Nephron progenitor cell (in vitro differentiated cells): ENCODE measurements around the gene CARD14.
"Not testable (repeated sequence)": the region's sequence is repeated elsewhere in the genome, so short reads cannot be mapped to it uniquely, and the experiment has no call there.

ENCODE experiments used
- DNase-seq: peaks from one replicate; pipeline ENCODE4 v3.0.0; 2021
- H3K27ac Mint-ChIP-seq: 2 replicates; pipeline ENCODE4 v1.8.0; 2021; ENCODE audit warnings: mild to moderate bottlenecking, moderate library complexity, mixed read lengths
- H3K27me3 Mint-ChIP-seq: 2 replicates; pipeline ENCODE4 v1.8.0; 2021; ENCODE audit warnings: mild to moderate bottlenecking, low read depth, mixed read lengths; ENCODE audit not compliant: poor library complexity
- H3K36me3 Mint-ChIP-seq: 2 replicates; pipeline ENCODE4 v1.8.0; 2021; ENCODE audit warnings: low read depth, mixed read lengths
- H3K4me1 Mint-ChIP-seq: 2 replicates; pipeline ENCODE4 v1.8.0; 2021; ENCODE audit warnings: mixed read lengths
- H3K4me3 Mint-ChIP-seq: 2 replicates; pipeline ENCODE4 v1.8.0; 2021; ENCODE audit warnings: mild to moderate bottlenecking, moderate library complexity, mixed read lengths
- H3K9me3 Mint-ChIP-seq: 2 replicates; pipeline ENCODE4 v1.8.0; 2021; ENCODE audit warnings: mild to moderate bottlenecking, moderate library complexity, mixed read lengths
- CTCF ChIP-seq: fragments of 200-600 bp; sonication (generic); IDR thresholded peaks from 2 replicates; pipeline ENCODE4 v1.5.0; 2021; ENCODE audit warnings: antibody characterized with exemption

The CARD14 gene

GRCh38 chr17:80195671-80196529, 26.1 kb downstream of the CARD14 start:
- Mint-ChIP-seq H3K4me3 (no peak overlapping the region), H3K9me3 (no peaks in the 10 kb centered on the region), H3K36me3 (no peaks in the 10 kb centered on the region), H3K27me3 (peaks cover under 1% of the 10 kb centered on the region), H3K4me1 (peaks cover 48% of the 10 kb centered on the region), H3K27ac (no peak overlapping the region)
- peak; percentile 50 for DNase-seq
- peak; percentile 96 for TF ChIP-seq CTCF

- Mint-ChIP-seq H3K4me1 (peaks cover 40% of the 10 kb centered on the region), H3K4me3 (no peak overlapping the region), H3K9me3 (no peaks in the 10 kb centered on the region), H3K27ac (no peak overlapping the region), H3K27me3 (no peaks in the 10 kb centered on the region), H3K36me3 (peaks cover 4% of the 10 kb centered on the region)
- TF ChIP-seq CTCF = no peak
- DNase-seq = no peak
These were observed 26.8 kb downstream of the CARD14 start for GRCh38 chr17:80196652-80197051.

- peaks cover 3% of the 10 kb centered on the region for H3K27me3 Mint-ChIP-seq
- peaks cover 34% of the 10 kb centered on the region for H3K4me1 Mint-ChIP-seq
- H3K36me3 Mint-ChIP-seq = peaks cover 6% of the 10 kb centered on the region
- H3K9me3 Mint-ChIP-seq = no peaks in the 10 kb centered on the region
- no peak overlapping the region for H3K4me3 Mint-ChIP-seq
- DNase-seq = peak; percentile 30
- H3K27ac Mint-ChIP-seq = no peak overlapping the region
- no peak for TF ChIP-seq CTCF
These were observed 28.4 kb downstream of the CARD14 start for GRCh38 chr17:80198144-80198661.

- not testable (repeated sequence) for H3K27me3 Mint-ChIP-seq, H3K4me3 Mint-ChIP-seq, DNase-seq, H3K9me3 Mint-ChIP-seq, H3K27ac Mint-ChIP-seq, H3K36me3 Mint-ChIP-seq
- peaks cover 30% of the 10 kb centered on the region for H3K4me1 Mint-ChIP-seq
These were observed 29.5 kb downstream of the CARD14 start for GRCh38 chr17:80199295-80199694.

- Mint-ChIP-seq H3K4me1 (peaks cover 22% of the 10 kb centered on the region), H3K9me3 (no peaks in the 10 kb centered on the region), H3K27ac (no peak overlapping the region), H3K4me3 (no peak overlapping the region), H3K27me3 (peaks cover 3% of the 10 kb centered on the region), H3K36me3 (peaks cover 6% of the 10 kb centered on the region)
- TF ChIP-seq CTCF = no peak
- no peak for DNase-seq
These were observed 31.6 kb downstream of the CARD14 start for GRCh38 chr17:80201446-80201845.

GRCh38 chr17:80202197-80202596, 32.4 kb downstream of the CARD14 start:
- Mint-ChIP-seq H3K4me3 (no peak overlapping the region), H3K27ac (no peak overlapping the region), H3K9me3 (no peaks in the 10 kb centered on the region), H3K36me3 (peaks cover 9% of the 10 kb centered on the region), H3K27me3 (peaks cover 3% of the 10 kb centered on the region), H3K4me1 (peaks cover 22% of the 10 kb centered on the region)
- no peak for DNase-seq
- no peak for TF ChIP-seq CTCF
